ENCODE measurements around the gene HAUS7. TPM values are rescaled to one million over a fixed set of nuclear protein-coding genes. Genes with fewer than 3 reads are reported as not detected.

The HAUS7 gene
- polyA plus RNA-seq, 2 of the 4 experiments (the other 2 are of a cell fraction) = 39.1 to 53.6 TPM

- ChIA-PET CTCF (interaction anchor here (0.6 kb wide), 2 partner anchors 60 to 372 kb away, joined by 3 read pairs; partner anchors contain the start of gene HAUS7), POLR2A (no interaction called here)
- no peaks in the 10 kb centered on the region for H3K4me1 ChIP-seq
- FAIRE-seq (no peak), DNase-seq (ENCODE audit: low read depth in 1 of 2, low spot score in 1 of 2) (no peak), ATAC-seq (no peak)
- no peak overlapping the region for H3K4me2 ChIP-seq
- no peak overlapping the region for H3K27ac ChIP-seq
- no peak overlapping the region for H3K4me3 ChIP-seq
- 85% methylated on average over 10 of the region's 15 CpGs for WGBS (ENCODE audit: missing lambda C conversion rate)
- no peaks in the 10 kb centered on the region for H3K9me3 ChIP-seq
- TF ChIP-seq ZNF302 (CRISPR knock-in tag; IDR thresholded peaks at IDR 0.05) (no peak), NR3C1 (IDR thresholded peaks at IDR 0.05) (no peak), FOXS1 (CRISPR knock-in tag; IDR thresholded peaks at IDR 0.05) (no peak), HOXB5 (CRISPR knock-in tag; IDR thresholded peaks at IDR 0.05) (no peak), JUN (IDR thresholded peaks at IDR 0.05) (no peak), MAFK (IDR thresholded peaks at IDR 0.05; ENCODE audit: partially characterized antibody) (no peak), TP53 (CRISPR knock-in tag; IDR thresholded peaks at IDR 0.05) (no peak), ZSCAN20 (CRISPR knock-in tag; IDR thresholded peaks at IDR 0.05) (no peak), HDAC2 (IDR thresholded peaks at IDR 0.05) (no peak), RFX5 (IDR thresholded peaks at IDR 0.05) (no peak), MYC (IDR thresholded peaks at IDR 0.05; ENCODE audit: borderline replicate concordance, low read length) (no peak), FOSB (CRISPR knock-in tag; IDR thresholded peaks at IDR 0.05) (no peak), EHF (CRISPR knock-in tag; IDR thresholded peaks at IDR 0.05) (no peak), E2F6 (IDR thresholded peaks at IDR 0.05; ENCODE audit: borderline replicate concordance, low read depth) (no peak)
- TF ChIP-seq, protein P1, sequence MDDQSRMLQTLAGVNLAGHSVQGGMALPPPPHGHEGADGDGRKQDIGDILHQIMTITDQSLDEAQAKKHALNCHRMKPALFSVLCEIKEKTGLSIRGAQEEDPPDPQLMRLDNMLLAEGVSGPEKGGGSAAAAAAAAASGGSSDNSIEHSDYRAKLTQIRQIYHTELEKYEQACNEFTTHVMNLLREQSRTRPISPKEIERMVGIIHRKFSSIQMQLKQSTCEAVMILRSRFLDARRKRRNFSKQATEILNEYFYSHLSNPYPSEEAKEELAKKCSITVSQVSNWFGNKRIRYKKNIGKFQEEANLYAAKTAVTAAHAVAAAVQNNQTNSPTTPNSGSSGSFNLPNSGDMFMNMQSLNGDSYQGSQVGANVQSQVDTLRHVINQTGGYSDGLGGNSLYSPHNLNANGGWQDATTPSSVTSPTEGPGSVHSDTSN (IDR thresholded peaks at IDR 0.05) = no peak
Observed at GRCh38 chrX:153410373-153410772, 60.0 kb downstream of the HAUS7 start.

DNA sequence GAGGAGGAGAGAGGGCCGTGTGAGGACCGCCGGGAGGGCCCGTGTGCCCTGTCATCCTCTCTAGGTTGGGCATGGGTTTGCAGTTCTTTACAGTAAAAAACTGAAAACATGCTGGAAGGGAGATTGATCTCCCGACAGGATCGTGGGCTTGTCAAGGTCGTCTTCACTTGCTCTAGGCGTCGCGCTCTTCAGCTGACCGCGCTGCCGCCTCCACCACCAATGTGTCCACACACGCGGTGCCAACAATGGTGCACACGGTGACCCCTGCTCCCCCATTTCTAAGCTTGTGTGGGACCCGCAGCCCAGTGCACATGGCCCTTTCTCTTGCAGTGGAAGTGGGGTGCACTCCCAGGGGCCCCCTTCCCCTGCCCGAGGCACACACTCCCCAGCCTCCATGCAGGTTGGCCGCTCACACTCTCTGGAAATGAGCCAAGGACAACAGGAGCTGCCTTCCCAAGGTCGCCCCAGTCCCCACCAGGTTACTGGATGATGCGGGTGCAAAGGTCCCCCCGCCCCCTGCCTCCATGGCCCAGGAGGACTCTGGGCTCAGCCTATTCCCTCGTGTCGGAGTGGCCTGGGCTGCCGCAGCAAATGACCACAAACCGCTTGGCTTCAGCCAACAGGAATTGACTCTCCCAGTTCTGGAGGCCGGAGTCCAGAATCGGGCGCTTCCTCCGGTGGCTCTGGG is 60.8 kb downstream of the HAUS7 start:
- WGBS (ENCODE audit: missing lambda C conversion rate) = 75% methylated on average over 24 of the region's 30 CpGs
- H3K4me3 ChIP-seq = no peak overlapping the region
- no peak overlapping the region for H3K4me2 ChIP-seq
- no peaks in the 10 kb centered on the region for H3K4me1 ChIP-seq
- ATAC-seq (no peak), DNase-seq (ENCODE audit: low read depth in 1 of 2, low spot score in 1 of 2) (no peak), FAIRE-seq (no peak)
- no peak for TF ChIP-seq HMGXB4 (CRISPR knock-in tag; IDR thresholded peaks at IDR 0.05; ENCODE audit: borderline replicate concordance)
- no peak for TF ChIP-seq NPAS2 (CRISPR knock-in tag; IDR thresholded peaks at IDR 0.05; ENCODE audit: borderline replicate concordance)
- TF ChIP-seq SREBF2 (IDR thresholded peaks at IDR 0.05) = no peak
- TF ChIP-seq HOXB13 (CRISPR knock-in tag; IDR thresholded peaks at IDR 0.05; ENCODE audit: low read depth) = no peak
- TF ChIP-seq ZNF302 (CRISPR knock-in tag; IDR thresholded peaks at IDR 0.05) = no peak
- TF ChIP-seq EHF (CRISPR knock-in tag; IDR thresholded peaks at IDR 0.05) = no peak
- no peak for TF ChIP-seq RCOR1 (IDR thresholded peaks at IDR 0.05; ENCODE audit: low read depth, low read length)
- no peak for TF ChIP-seq ESRRA (IDR thresholded peaks at IDR 0.05; ENCODE audit: borderline replicate concordance, low read length)
- TF ChIP-seq, protein P2, sequence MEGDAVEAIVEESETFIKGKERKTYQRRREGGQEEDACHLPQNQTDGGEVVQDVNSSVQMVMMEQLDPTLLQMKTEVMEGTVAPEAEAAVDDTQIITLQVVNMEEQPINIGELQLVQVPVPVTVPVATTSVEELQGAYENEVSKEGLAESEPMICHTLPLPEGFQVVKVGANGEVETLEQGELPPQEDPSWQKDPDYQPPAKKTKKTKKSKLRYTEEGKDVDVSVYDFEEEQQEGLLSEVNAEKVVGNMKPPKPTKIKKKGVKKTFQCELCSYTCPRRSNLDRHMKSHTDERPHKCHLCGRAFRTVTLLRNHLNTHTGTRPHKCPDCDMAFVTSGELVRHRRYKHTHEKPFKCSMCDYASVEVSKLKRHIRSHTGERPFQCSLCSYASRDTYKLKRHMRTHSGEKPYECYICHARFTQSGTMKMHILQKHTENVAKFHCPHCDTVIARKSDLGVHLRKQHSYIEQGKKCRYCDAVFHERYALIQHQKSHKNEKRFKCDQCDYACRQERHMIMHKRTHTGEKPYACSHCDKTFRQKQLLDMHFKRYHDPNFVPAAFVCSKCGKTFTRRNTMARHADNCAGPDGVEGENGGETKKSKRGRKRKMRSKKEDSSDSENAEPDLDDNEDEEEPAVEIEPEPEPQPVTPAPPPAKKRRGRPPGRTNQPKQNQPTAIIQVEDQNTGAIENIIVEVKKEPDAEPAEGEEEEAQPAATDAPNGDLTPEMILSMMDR (IDR thresholded peaks at IDR 0.05) = no peak
- TF ChIP-seq GATA3 (IDR thresholded peaks at IDR 0.05; ENCODE audit: borderline replicate concordance) = no peak
- no peak overlapping the region for H3K27ac ChIP-seq
- ChIA-PET CTCF (interaction anchor here (0.6 kb wide), 2 partner anchors 61 to 371 kb away, joined by 3 read pairs; partner anchors contain the start of gene HAUS7), POLR2A (no interaction called here)
- no peaks in the 10 kb centered on the region for H3K9me3 ChIP-seq

Measured in A549 (cell line).